GM06990 (cell line): ENCODE data around the gene INSR.

Experiments
- DNase-seq: peaks from one replicate; pipeline ENCODE4 v3.0.0-alpha.2; 2011; ENCODE audit not compliant: insufficient read length; ENCODE audit errors: extremely low read depth
- H3K27me3 ChIP-seq: replicated peaks from 2 replicates; pipeline ENCODE4 v1.6.0; 2011; ENCODE audit warnings: low read length; ENCODE audit not compliant: control insufficient read depth, insufficient read depth
- H3K36me3 ChIP-seq: 2 replicates; pipeline ENCODE4 v1.5.1; 2011; ENCODE audit warnings: low read length; ENCODE audit not compliant: control insufficient read depth, insufficient read depth
- H3K4me3 ChIP-seq: replicated peaks from 2 replicates; pipeline ENCODE4 v1.5.1; 2011; ENCODE audit warnings: low read depth, mild to moderate bottlenecking, control low read depth, low read length
- CTCF ChIP-seq: IDR thresholded peaks from 2 replicates; pipeline ENCODE4 v1.5.1; 2011; ENCODE audit warnings: low read length, control low read depth, mild to moderate bottlenecking, inconsistent platforms; ENCODE audit not compliant: insufficient read depth, poor library complexity, severe bottlenecking

INSR gene

DNA sequence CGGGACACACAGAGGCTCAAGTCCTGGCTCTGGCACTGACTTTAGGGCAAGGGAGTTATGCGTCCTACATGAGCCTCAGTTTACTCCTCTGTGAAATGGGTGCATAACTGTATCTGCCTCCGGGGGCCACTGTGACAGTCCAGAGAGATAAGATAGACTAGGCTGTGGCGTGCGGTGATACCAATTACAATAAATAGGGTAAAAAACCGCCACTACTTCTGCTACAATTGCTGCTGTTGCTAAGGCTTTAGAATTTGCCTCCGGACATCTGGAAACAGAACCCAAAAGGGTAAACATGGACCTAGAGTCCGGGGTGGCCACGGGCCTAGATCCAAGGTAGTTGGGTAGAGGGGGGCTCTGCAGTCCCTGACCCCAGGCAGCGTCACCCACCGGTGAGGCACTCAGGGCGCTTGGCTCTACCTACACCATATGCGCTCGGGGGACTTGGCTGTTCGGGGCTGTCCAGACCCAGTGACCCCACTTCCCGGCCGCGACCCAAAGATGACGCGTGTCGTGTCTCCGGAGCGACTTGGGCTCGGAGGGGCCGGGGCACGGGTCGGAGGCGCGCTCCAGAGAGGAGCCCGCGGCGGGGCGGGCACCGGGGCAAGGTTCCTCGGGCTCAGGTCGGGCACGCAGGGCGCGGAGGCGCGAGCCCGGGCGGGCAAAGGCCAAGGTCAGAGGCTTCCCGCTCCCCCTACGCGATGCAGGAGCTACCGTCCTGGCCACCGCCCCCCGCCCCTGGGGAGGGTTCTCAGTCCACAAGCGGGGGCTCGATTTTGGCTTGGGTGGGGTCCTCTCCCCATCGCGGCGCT is 1.1 kb downstream of the INSR start:
- Histone ChIP-seq H3K27me3 (no peaks in the 10 kb centered on the region), H3K4me3 (peak overlapping the region; percentile 83), H3K36me3 (no peaks in the 10 kb centered on the region)
- TF ChIP-seq CTCF: no peak
- peak; percentile 44 for DNase-seq

DNA sequence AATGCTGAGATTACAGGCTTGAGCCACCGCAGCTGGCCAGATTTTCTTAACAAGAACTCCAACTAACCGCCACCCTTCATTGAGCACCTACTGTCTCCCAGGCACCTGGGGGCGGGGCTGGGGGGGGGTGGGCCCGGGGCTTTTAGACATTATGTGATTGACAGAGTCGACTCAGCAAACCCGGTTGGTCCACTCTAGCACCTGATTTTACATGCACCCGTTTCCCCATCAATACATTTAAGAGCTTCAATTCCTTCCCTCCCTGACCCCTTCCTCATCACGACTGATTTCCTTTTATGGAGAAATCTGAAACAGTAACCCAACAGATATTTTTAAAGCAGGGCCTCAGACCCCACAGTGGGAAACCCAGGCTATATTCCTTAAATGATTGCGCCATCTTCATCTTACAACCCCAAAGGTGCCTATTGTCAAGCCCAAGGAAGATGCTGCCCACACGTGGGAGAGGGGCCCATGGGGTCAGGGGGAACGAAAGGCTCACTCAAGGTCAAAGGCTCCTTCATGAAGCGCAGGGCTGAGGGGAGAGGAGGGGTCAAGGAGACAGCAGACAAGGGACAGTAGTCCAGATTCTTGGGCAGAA is 1.8 kb downstream of the INSR start:
- TF ChIP-seq CTCF: no peak
- H3K27me3 ChIP-seq: no peaks in the 10 kb centered on the region
- peak overlapping the region; percentile 83 for H3K4me3 ChIP-seq
- H3K36me3 ChIP-seq: no peaks in the 10 kb centered on the region; the same call in 1 of the 2 replicates
- no peak for DNase-seq

GRCh38 chr19:7288977-7289376 is 5.2 kb downstream of the INSR start:
- TF ChIP-seq CTCF: no peak
- Histone ChIP-seq H3K4me3 (no peak overlapping the region), H3K36me3 (no peaks in the 10 kb centered on the region; the same call in 1 of the 2 replicates), H3K27me3 (no peaks in the 10 kb centered on the region)
- no peak for DNase-seq

DNA sequence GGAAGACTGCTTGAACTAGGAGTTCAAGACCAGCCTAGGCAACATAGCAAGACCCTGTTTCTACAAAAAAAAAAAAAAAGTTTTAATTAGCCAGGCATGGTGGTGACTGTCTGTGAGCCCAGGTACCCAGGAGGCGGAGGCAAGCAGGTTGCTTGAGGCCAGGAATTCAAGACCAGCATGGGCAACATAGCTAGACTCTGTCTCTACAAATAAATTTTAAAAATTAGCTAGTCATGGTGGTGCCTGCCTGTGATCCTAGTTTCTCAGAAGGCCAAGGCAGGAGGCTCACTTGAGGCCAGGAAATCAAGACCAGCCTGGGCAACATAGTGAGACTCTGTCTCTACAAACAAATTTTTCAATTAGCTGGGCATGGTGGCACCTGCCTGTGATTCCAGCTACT is 6.1 kb downstream of the INSR start:
- DNase-seq: no peak
- Histone ChIP-seq H3K27me3 (no peaks in the 10 kb centered on the region), H3K4me3 (no peak overlapping the region), H3K36me3 (no peaks in the 10 kb centered on the region; the same call in 1 of the 2 replicates)
- TF ChIP-seq CTCF: no peak

DNA sequence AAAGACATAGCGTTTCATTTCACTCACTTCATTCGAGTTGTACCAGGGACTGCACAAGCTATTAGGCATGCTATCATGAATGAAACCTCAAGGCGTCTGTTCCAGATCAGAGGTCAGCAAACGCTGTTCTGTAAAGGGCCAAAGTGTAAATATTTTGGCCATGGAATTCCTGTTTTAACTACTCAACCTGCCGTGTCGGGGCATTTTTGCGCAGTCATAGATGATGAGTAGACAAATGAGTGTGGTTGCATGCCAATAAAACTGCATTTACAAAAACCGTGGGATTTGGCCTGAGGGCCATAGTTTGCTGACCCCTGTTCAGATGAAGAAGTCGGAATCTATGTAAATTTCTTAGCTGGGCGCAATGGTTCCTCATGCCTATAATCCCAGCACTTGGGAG is 6.5 kb downstream of the INSR start:
- no peak overlapping the region for H3K4me3 ChIP-seq
- H3K36me3 ChIP-seq: no peaks in the 10 kb centered on the region; the same call in 1 of the 2 replicates
- DNase-seq: no peak
- no peak for TF ChIP-seq CTCF
- H3K27me3 ChIP-seq: no peaks in the 10 kb centered on the region
